Measurements from ENCODE around the gene SLX9.

DNA sequence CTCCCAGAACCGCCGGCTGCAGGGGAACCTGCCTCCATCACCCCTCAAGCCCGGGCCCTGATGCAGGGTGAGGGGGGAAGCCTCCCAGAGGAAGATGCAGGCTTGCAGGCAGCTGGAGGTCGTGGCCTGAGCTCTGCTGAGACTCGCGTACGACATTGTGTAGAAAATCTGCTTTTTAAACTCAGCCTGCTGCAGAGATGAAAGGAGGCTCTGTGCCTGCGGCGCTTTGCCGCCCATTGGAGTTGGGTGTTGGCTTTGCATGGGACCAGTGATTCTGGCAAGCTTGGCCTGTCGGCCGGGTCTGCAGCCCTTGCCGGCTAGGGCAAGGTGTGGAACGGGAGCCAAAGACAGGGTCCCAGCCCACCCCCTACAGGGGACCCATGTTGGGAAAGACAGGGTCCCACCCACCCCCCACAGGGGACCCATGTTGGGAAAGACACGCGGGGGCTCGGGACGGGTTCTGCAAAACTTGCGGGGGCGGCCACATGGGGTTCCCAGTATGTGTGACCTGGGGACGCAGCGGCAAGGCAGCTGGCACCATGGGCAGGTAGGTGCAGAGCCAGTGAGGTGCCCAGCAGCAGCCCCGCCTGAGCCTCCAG lies 55.6 kb downstream of the SLX9 start:
- TF ChIP-seq, protein P1, sequence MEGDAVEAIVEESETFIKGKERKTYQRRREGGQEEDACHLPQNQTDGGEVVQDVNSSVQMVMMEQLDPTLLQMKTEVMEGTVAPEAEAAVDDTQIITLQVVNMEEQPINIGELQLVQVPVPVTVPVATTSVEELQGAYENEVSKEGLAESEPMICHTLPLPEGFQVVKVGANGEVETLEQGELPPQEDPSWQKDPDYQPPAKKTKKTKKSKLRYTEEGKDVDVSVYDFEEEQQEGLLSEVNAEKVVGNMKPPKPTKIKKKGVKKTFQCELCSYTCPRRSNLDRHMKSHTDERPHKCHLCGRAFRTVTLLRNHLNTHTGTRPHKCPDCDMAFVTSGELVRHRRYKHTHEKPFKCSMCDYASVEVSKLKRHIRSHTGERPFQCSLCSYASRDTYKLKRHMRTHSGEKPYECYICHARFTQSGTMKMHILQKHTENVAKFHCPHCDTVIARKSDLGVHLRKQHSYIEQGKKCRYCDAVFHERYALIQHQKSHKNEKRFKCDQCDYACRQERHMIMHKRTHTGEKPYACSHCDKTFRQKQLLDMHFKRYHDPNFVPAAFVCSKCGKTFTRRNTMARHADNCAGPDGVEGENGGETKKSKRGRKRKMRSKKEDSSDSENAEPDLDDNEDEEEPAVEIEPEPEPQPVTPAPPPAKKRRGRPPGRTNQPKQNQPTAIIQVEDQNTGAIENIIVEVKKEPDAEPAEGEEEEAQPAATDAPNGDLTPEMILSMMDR (IDR thresholded peaks at IDR 0.05): no peak
- TF ChIP-seq POLR2A (IDR thresholded peaks at IDR 0.05): no peak
